Left ventricle myocardium inferior (tissue), 1 donor: Measurements from ENCODE around the gene NPHP3. TPM values are rescaled to one million over a fixed set of nuclear protein-coding genes. Genes with fewer than 3 reads are reported as not detected.

Experiments used
- DNase-seq: peaks from one replicate; pipeline ENCODE4 v3.0.0-alpha.2; 2020
- H3K27ac ChIP-seq: fragments of 200-600 bp; replicated peaks from 2 replicates; pipeline ENCODE4 v1.8.0; 2021
- H3K27me3 ChIP-seq: fragments of 200-600 bp; 2 replicates; pipeline ENCODE4 v1.8.0; 2021; ENCODE audit warnings: low read depth
- H3K36me3 ChIP-seq: fragments of 200-600 bp; 2 replicates; pipeline ENCODE4 v1.8.0; 2021
- H3K4me1 ChIP-seq: fragments of 200-600 bp; 2 replicates; pipeline ENCODE4 v1.8.0; 2021
- H3K4me3 ChIP-seq: fragments of 200-600 bp; 2 replicates; pipeline ENCODE4 v1.8.0; 2021; ENCODE audit warnings: mild to moderate bottlenecking, moderate library complexity
- H3K9me3 ChIP-seq: fragments of 200-600 bp; replicated peaks from 2 replicates; pipeline ENCODE4 v1.8.0; 2021
- CTCF ChIP-seq: fragments of 200-600 bp; IDR thresholded peaks from 2 replicates; pipeline ENCODE4 v1.8.0; 2021; ENCODE audit warnings: antibody characterized with exemption, mild to moderate bottlenecking, borderline replicate concordance
- intact Hi-C: fragments of 100-400 bp; cut with micrococcal nuclease; formaldehyde crosslinking; loops from one replicate; pipeline ENCODE4 v1.11.0; 2022
- total RNA-seq: library from RNA; stranded (reverse); fragmentation: NEBNext Ultra II Directional; extraction: Animal tissue kit (Norgen Biotek cat#: 25700); gene quantifications from one replicate; pipeline ENCODE4 v1.2.1, GENCODE V29; 2021
- donor health status: DM: no; HTN: yes; CAD: no; lungs with severe emphysema.

NPHP3 gene
- total RNA-seq, 1 donor from 2014 or later, result 10.1 TPM

GRCh38 chr3:132738314-132738713 lies 16.1 kb upstream of the NPHP3 start:
- Histone ChIP-seq H3K4me3 (no peak overlapping the region), H3K4me1 (no peaks in the 10 kb centered on the region), H3K27ac (no peak overlapping the region), H3K9me3 (no peaks in the 10 kb centered on the region), H3K36me3 (no peaks in the 10 kb centered on the region), H3K27me3 (peaks cover 5% of the 10 kb centered on the region)
- intact Hi-C loops, result no loop called here
- TF ChIP-seq CTCF, result no peak
- no peak for DNase-seq

GRCh38 chr3:132735589-132735988 lies 13.4 kb upstream of the NPHP3 start:
- peaks cover 5% of the 10 kb centered on the region for H3K27me3 ChIP-seq
- no peak for DNase-seq
- H3K4me3 ChIP-seq, result no peak overlapping the region
- no peak for TF ChIP-seq CTCF
- no peaks in the 10 kb centered on the region for H3K9me3 ChIP-seq
- H3K4me1 ChIP-seq, result no peaks in the 10 kb centered on the region
- H3K36me3 ChIP-seq, result no peaks in the 10 kb centered on the region
- intact Hi-C loops, result no loop called here
- H3K27ac ChIP-seq, result no peak overlapping the region

GRCh38 chr3:132730891-132731580 lies 8.8 kb upstream of the NPHP3 start:
- no peak for DNase-seq

GRCh38 chr3:132726341-132726823 lies 4.2 kb upstream of the NPHP3 start:
- Histone ChIP-seq H3K27ac (no peak overlapping the region), H3K9me3 (no peaks in the 10 kb centered on the region), H3K36me3 (no peaks in the 10 kb centered on the region), H3K27me3 (no peaks in the 10 kb centered on the region), H3K4me1 (peaks cover 24% of the 10 kb centered on the region), H3K4me3 (no peak overlapping the region)
- intact Hi-C loops, result loop anchor here (10.0 kb wide), 1 partner anchor 848 kb away; the partner anchor contains the start of gene CDV3
- TF ChIP-seq CTCF, result peak; percentile 89
- no peak for DNase-seq

More at GRCh38 chr3:132730891-132731580, 8.8 kb upstream of the NPHP3 start:
- no peak overlapping the region for H3K27ac ChIP-seq
- no peaks in the 10 kb centered on the region for H3K36me3 ChIP-seq
- H3K27me3 ChIP-seq, result peaks cover 5% of the 10 kb centered on the region
- peaks cover 6% of the 10 kb centered on the region for H3K4me1 ChIP-seq
- TF ChIP-seq CTCF, result peak; percentile 60
- no peak overlapping the region for H3K4me3 ChIP-seq
- intact Hi-C loops, result loop anchor here (5.0 kb wide), 2 partner anchors 311 to 691 kb away; no protein-coding TSS in a partner anchor
- no peaks in the 10 kb centered on the region for H3K9me3 ChIP-seq

- Histone ChIP-seq H3K4me3 (peak overlapping the region; percentile 75), H3K27me3 (no peaks in the 10 kb centered on the region), H3K9me3 (no peaks in the 10 kb centered on the region), H3K4me1 (peaks cover 54% of the 10 kb centered on the region), H3K36me3 (peaks cover 10% of the 10 kb centered on the region), H3K27ac (peak overlapping the region; percentile 94)
- TF ChIP-seq CTCF, result no peak
- no peak for DNase-seq
- intact Hi-C loops, result loop anchor here (10.0 kb wide), 1 partner anchor 852 kb away; the partner anchor contains the start of gene CDV3
Observed at GRCh38 chr3:132723024-132723950, 1.1 kb upstream of the NPHP3 start.
